ENCODE results near the gene MAPK11.

- TF ChIP-seq REST (IDR thresholded peaks at IDR 0.05; ENCODE audit: insufficient read depth in 1 of 2, low read depth in 2 of 2, low read length in 2 of 2) (no peak), POLR2AphosphoS5 (IDR thresholded peaks at IDR 0.05; ENCODE audit: low read depth, low read length) (no peak), SIN3A (IDR thresholded peaks at IDR 0.05; ENCODE audit: borderline replicate concordance, insufficient read depth, low read length) (no peak), TAF1 (IDR thresholded peaks at IDR 0.05; ENCODE audit: borderline replicate concordance, insufficient read depth, low read length) (no peak)
Observed at GRCh38 chr22:50312371-50312770, 42.2 kb upstream of the MAPK11 start.

Measured in PFSK-1 (cell line).